ENCODE measurements around the gene GTF2A1L.

Gene GTF2A1L

DNA sequence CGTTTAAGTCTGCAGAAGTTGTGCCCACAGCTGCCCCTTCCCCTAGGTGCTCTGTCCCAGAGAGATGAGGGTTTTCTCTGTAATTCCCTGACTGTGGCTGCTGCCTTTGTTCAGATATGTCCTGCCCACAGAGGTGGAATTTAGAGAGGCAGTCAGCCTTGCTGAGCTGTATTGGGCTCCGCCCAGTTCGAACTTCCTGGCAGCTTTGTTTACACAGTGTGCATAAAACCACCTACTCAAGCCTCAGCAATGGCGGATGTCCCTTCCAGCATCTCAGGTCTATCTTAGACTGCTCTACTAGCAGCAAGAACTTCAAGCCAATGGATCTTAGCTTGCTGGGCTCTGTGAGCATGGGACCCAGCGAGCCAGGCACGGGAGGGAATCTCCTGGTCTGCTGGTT lies 89.8 kb downstream of the GTF2A1L start:
- no peak for DNase-seq (ENCODE audit: low read depth)
- in situ Hi-C loops (cut with HindIII; ENCODE audit: low sequenced_read_pairs), result no loop called here

DNA sequence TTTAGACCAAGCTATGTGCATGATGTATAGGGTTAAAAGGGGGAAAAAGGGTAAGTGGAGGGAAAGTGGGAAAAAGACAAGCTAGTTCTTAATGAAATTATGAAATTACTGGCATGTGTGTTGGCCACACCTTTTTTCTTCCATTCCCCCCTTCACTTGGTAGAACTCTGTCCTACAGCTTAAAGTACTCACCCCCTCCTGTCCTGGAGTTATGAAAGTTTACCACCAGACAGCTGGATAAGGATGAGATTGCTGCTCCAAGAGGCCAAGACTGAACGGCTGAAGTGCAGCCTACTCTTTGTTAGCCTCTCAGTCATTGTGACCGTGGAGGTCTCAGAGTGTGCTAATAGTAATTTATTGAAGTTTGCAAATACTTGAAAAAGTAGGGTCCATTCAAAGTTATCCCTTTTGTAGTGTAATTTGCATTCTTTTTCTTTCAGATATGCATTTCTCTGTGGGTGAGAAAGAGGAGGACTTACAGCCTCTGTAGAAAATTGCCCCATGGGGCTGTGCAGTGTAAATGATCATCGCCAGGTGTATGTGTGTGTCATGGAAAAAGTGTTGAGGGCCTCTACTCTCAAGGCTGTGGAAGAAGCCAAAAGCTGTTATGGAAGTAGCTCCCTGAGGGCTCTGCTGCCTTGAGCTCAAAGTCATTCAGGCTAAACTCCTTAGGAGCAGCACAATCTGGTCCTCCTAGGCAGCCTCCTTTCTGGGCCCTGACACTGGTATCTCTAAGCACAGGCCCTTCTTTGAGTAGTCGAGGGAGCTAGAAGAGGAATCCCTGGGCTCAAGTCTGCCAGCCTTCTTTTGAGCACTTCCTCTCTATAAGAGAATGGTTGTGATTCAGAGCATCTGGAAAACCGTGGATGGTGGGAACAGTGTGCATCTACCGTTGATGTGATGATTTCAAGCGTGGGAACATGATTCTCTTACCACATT lies 91.7 kb downstream of the GTF2A1L start:
- DNase-seq (ENCODE audit: low read depth), result no peak
- no peak overlapping the region for H3K4me3 ChIP-seq (ENCODE audit: low read depth, low read length)
- TF ChIP-seq, protein P1, sequence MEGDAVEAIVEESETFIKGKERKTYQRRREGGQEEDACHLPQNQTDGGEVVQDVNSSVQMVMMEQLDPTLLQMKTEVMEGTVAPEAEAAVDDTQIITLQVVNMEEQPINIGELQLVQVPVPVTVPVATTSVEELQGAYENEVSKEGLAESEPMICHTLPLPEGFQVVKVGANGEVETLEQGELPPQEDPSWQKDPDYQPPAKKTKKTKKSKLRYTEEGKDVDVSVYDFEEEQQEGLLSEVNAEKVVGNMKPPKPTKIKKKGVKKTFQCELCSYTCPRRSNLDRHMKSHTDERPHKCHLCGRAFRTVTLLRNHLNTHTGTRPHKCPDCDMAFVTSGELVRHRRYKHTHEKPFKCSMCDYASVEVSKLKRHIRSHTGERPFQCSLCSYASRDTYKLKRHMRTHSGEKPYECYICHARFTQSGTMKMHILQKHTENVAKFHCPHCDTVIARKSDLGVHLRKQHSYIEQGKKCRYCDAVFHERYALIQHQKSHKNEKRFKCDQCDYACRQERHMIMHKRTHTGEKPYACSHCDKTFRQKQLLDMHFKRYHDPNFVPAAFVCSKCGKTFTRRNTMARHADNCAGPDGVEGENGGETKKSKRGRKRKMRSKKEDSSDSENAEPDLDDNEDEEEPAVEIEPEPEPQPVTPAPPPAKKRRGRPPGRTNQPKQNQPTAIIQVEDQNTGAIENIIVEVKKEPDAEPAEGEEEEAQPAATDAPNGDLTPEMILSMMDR (IDR thresholded peaks at IDR 0.05; ENCODE audit: low read depth, low read length, missing control alignments), result no peak
- in situ Hi-C loops (cut with HindIII; ENCODE audit: low sequenced_read_pairs), result no loop called here

More for the DNA sequence above, 89.8 kb downstream of the GTF2A1L start:
- TF ChIP-seq, protein P1 (IDR thresholded peaks at IDR 0.05; ENCODE audit: low read depth, low read length, missing control alignments), result no peak
- H3K4me3 ChIP-seq (ENCODE audit: low read depth, low read length), result no peak overlapping the region

GRCh38 chr2:48711343-48711742 lies 93.7 kb downstream of the GTF2A1L start:
- H3K4me3 ChIP-seq (ENCODE audit: low read depth, low read length), result no peak overlapping the region
- no peak for DNase-seq (ENCODE audit: low read depth)
- TF ChIP-seq, protein P1 (IDR thresholded peaks at IDR 0.05; ENCODE audit: low read depth, low read length, missing control alignments), result no peak
- in situ Hi-C loops (cut with HindIII; ENCODE audit: low sequenced_read_pairs), result no loop called here

DNA sequence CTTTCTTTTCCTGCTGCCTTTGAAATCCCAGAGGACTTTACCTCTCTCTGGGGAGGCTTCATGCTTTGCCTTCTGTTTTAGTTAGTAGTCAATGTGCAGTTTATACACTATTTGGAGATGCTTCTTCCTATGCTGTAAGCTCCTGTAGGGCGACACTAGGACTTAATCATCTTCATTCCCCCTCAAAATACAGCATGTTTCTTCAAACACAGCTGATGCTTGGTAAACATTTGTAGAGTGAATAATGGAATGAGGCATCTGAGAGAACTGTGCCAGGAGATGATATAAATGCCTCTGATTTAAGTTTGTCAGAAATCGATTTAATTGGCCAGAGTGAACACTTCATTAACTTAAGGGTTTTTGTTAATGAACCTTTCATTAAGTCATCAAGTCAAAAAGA lies 94.5 kb downstream of the GTF2A1L start:
- no peak overlapping the region for H3K4me3 ChIP-seq (ENCODE audit: low read depth, low read length)
- no peak for DNase-seq (ENCODE audit: low read depth)
- in situ Hi-C loops (cut with HindIII; ENCODE audit: low sequenced_read_pairs), result no loop called here
- TF ChIP-seq, protein P1 (IDR thresholded peaks at IDR 0.05; ENCODE audit: low read depth, low read length, missing control alignments), result no peak

- no peak for DNase-seq (ENCODE audit: low read depth)
- in situ Hi-C loops (cut with HindIII; ENCODE audit: low sequenced_read_pairs), result no loop called here
- no peak overlapping the region for H3K4me3 ChIP-seq (ENCODE audit: low read depth, low read length)
- TF ChIP-seq, protein P1 (IDR thresholded peaks at IDR 0.05; ENCODE audit: low read depth, low read length, missing control alignments), result no peak
Observed at GRCh38 chr2:48713647-48714046, 96.0 kb downstream of the GTF2A1L start.

DNA sequence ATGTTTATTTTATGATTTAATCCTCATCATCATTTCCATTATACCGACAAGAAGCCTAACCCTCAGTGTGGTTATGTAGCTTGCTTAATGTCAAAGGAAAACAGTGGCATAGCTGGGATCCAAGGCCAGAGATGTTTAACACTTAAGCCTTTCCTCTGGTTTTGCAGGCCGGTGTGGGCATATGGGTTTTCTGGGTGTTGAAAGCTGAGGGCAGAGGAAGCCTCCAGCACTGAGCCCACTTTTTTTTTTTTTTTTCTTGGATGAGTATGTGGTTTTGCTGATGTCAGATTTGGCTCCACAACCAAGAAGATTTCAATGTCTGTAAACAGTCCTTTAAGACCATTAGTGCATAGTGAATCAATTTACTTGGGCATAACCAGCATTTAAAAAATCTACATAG lies 96.6 kb downstream of the GTF2A1L start:
- H3K4me3 ChIP-seq (ENCODE audit: low read depth, low read length), result no peak overlapping the region
- in situ Hi-C loops (cut with HindIII; ENCODE audit: low sequenced_read_pairs), result no loop called here
- TF ChIP-seq, protein P1 (IDR thresholded peaks at IDR 0.05; ENCODE audit: low read depth, low read length, missing control alignments), result no peak
- no peak for DNase-seq (ENCODE audit: low read depth)

Data from astrocyte of the cerebellum (primary cell).